H9 (cell line): Measurements from ENCODE around the gene BCO1. TPM values are rescaled to one million over a fixed set of nuclear protein-coding genes. Genes with fewer than 3 reads are reported as not detected.

Source experiments
- DNase-seq: peaks from one replicate; pipeline ENCODE4 v3.0.0-alpha.2; 2017
- H2AFZ ChIP-seq: one replicate; pipeline ENCODE4 v1.6.1; 2013; ENCODE audit warnings: mild to moderate bottlenecking, low read length, control low read depth, moderate library complexity
- H2AK5ac ChIP-seq: 2 replicates; pipeline ENCODE4 v1.6.1; 2013; ENCODE audit warnings: low read length, control low read depth, mixed read lengths; ENCODE audit not compliant: insufficient read length
- H2BK120ac ChIP-seq: one replicate; pipeline ENCODE4 v1.6.1; 2013; ENCODE audit warnings: low read depth, mild to moderate bottlenecking, low read length, control low read depth, inconsistent platforms; ENCODE audit not compliant: poor library complexity, severe bottlenecking
- H2BK12ac ChIP-seq: 2 replicates; pipeline ENCODE4 v1.6.1; 2013; ENCODE audit warnings: low read length, control low read depth, mixed read lengths, low read depth; ENCODE audit not compliant: insufficient read length
- H2BK15ac ChIP-seq: 2 replicates; pipeline ENCODE4 v1.6.1; 2013; ENCODE audit warnings: low read depth, low read length, control low read depth
- H2BK20ac ChIP-seq: one replicate; pipeline ENCODE4 v1.6.1; 2013; ENCODE audit warnings: low read depth, mild to moderate bottlenecking, low read length, control low read depth, inconsistent platforms; ENCODE audit not compliant: poor library complexity, severe bottlenecking
- H2BK5ac ChIP-seq: 2 replicates; pipeline ENCODE4 v1.6.1; 2013; ENCODE audit warnings: low read length, control low read depth, mixed read lengths; ENCODE audit not compliant: insufficient read length
- H3K14ac ChIP-seq: 2 replicates; pipeline ENCODE4 v1.6.1; 2013; ENCODE audit warnings: low read length, control low read depth; ENCODE audit not compliant: insufficient read depth
- H3K18ac ChIP-seq: 2 replicates; pipeline ENCODE4 v1.6.1; 2013; ENCODE audit warnings: low read depth, mild to moderate bottlenecking, mixed read lengths, low read length, control low read depth; ENCODE audit not compliant: insufficient read length
- H3K23ac ChIP-seq: 2 replicates; pipeline ENCODE4 v1.6.1; 2013; ENCODE audit warnings: low read length, control low read depth, mixed read lengths, low read depth; ENCODE audit not compliant: insufficient read length
- H3K23me2 ChIP-seq: 2 replicates; pipeline ENCODE4 v1.6.1; 2013; ENCODE audit warnings: low read depth, mild to moderate bottlenecking, mixed read lengths, low read length, control low read depth; ENCODE audit not compliant: insufficient read length, poor library complexity, severe bottlenecking
- H3K27ac ChIP-seq: 2 replicates; pipeline ENCODE4 v1.5.1; 2013; ENCODE audit warnings: low read length, control low read depth, mixed read lengths, low read depth; ENCODE audit not compliant: insufficient read length
- H3K27me3 ChIP-seq: 2 replicates; pipeline ENCODE4 v1.6.1; 2013; ENCODE audit warnings: low read length, control low read depth, inconsistent platforms; ENCODE audit not compliant: insufficient read depth
- H3K4ac ChIP-seq: 2 replicates; pipeline ENCODE4 v1.6.1; 2013; ENCODE audit warnings: low read depth, mild to moderate bottlenecking, control low read depth, inconsistent platforms, low read length, moderate library complexity
- H3K4me1 ChIP-seq: 2 replicates; pipeline ENCODE4 v1.6.1; 2013; ENCODE audit warnings: low read length, control low read depth, inconsistent platforms; ENCODE audit not compliant: insufficient read depth
- H3K4me2 ChIP-seq: 2 replicates; pipeline ENCODE4 v1.6.1; 2013; ENCODE audit warnings: low read length, control low read depth, mixed read lengths; ENCODE audit not compliant: insufficient read length, insufficient read depth
- H3K56ac ChIP-seq: 2 replicates; pipeline ENCODE4 v1.6.1; 2013; ENCODE audit warnings: low read depth, mild to moderate bottlenecking, mixed read lengths, low read length, control low read depth; ENCODE audit not compliant: insufficient read length
- H3K79me1 ChIP-seq: 2 replicates; pipeline ENCODE4 v1.6.1; 2013; ENCODE audit warnings: low read depth, mild to moderate bottlenecking, moderate library complexity, low read length, control low read depth, inconsistent platforms; ENCODE audit not compliant: insufficient read depth, poor library complexity, severe bottlenecking
- H3K79me2 ChIP-seq: 2 replicates; pipeline ENCODE4 v1.6.1; 2013; ENCODE audit warnings: low read length, control low read depth, inconsistent platforms; ENCODE audit not compliant: insufficient read depth
- H3K9ac ChIP-seq: 2 replicates; pipeline ENCODE4 v1.6.1; 2013; ENCODE audit warnings: low read length, control low read depth, mixed read lengths; ENCODE audit not compliant: insufficient read length; ENCODE audit errors: extremely low read depth
- H3K9me3 ChIP-seq: one replicate; pipeline ENCODE4 v1.6.1; 2013; ENCODE audit warnings: low read depth, low read length, inconsistent platforms; ENCODE audit not compliant: control insufficient read depth
- H3T11ph ChIP-seq: one replicate; pipeline ENCODE4 v1.6.1; 2013; ENCODE audit warnings: mild to moderate bottlenecking, low read length, control low read depth, inconsistent platforms
- H4K20me1 ChIP-seq: one replicate; pipeline ENCODE4 v1.6.1; 2013; ENCODE audit not compliant: control insufficient read depth, insufficient read length, insufficient read depth
- H4K5ac ChIP-seq: 2 replicates; pipeline ENCODE4 v1.6.1; 2013; ENCODE audit warnings: low read depth, mild to moderate bottlenecking, mixed read lengths, low read length, control low read depth; ENCODE audit not compliant: insufficient read length
- H4K8ac ChIP-seq: replicated peaks from 2 replicates; pipeline ENCODE4 v1.6.1; 2013; ENCODE audit warnings: low read length, control low read depth, mixed read lengths, low read depth; ENCODE audit not compliant: insufficient read length
- H4K91ac ChIP-seq: 2 replicates; pipeline ENCODE4 v1.6.1; 2013; ENCODE audit warnings: low read depth, mild to moderate bottlenecking, moderate library complexity, mixed read lengths, low read length, control low read depth; ENCODE audit not compliant: insufficient read length
- H3K27ac Mint-ChIP-seq, 3 experiments: 2 replicates in 2 of 3; 3 replicates in 1 of 3; pipeline ENCODE4 v1.8.0; 2020 to 2021; ENCODE audit warnings: mixed read lengths in 3 of 3, mild to moderate bottlenecking in 1 of 3, moderate library complexity in 1 of 3
- H3K27me3 Mint-ChIP-seq: 2 replicates; pipeline ENCODE4 v1.8.0; 2021; ENCODE audit warnings: low read depth, mild to moderate bottlenecking, moderate library complexity, mixed read lengths
- H3K36me3 Mint-ChIP-seq, 3 experiments: 2 replicates in 2 of 3; 3 replicates in 1 of 3; pipeline ENCODE4 v1.8.0; 2020 to 2021; ENCODE audit warnings: low read depth in 3 of 3, mixed read lengths in 3 of 3; ENCODE audit not compliant: insufficient read depth in 1 of 3
- H3K4me1 Mint-ChIP-seq, 2 experiments: 2 replicates each; pipeline ENCODE4 v1.8.0; 2020; ENCODE audit warnings: mixed read lengths in 2 of 2
- H3K4me3 Mint-ChIP-seq, 2 experiments: 2 replicates in 1 of 2; 3 replicates in 1 of 2; pipeline ENCODE4 v1.8.0; 2020 to 2021; ENCODE audit warnings: mild to moderate bottlenecking in 2 of 2, mixed read lengths in 2 of 2, moderate library complexity in 1 of 2
- H3K9me3 Mint-ChIP-seq, 2 experiments: 2 replicates in 1 of 2; 3 replicates in 1 of 2; pipeline ENCODE4 v1.8.0; 2020; ENCODE audit warnings: mild to moderate bottlenecking in 2 of 2, mixed read lengths in 2 of 2, moderate library complexity in 1 of 2
- CTCF ChIP-seq: fragments of 200-600 bp; sonication (generic); conservative IDR thresholded peaks from 3 replicates; pipeline ENCODE4 v1.8.0; 2021; ENCODE audit warnings: antibody characterized with exemption, mild to moderate bottlenecking
- WGBS: extraction: QIAGEN DNeasy Blood & Tissue Kit; methylation state at CpG from one replicate; pipeline ENCODE4 v1.1.7; 2013; ENCODE audit warnings: missing lambda C conversion rate, low lambda C conversion rate, mixed read lengths; ENCODE audit not compliant: insufficient read length; ENCODE audit errors: extremely low coverage; 5-methylcytosine and 5-hydroxymethylcytosine counted together
- total RNA-seq: library from RNA; stranded (reverse); gene quantifications from 2 replicates; pipeline ENCODE4 v1.2.1, GENCODE V29; 2021

The BCO1 gene
- total RNA-seq, 1 experiment from 2014 or later = not detected

GRCh38 chr16:81242977-81243618 is 4.6 kb downstream of the BCO1 start:
- H3K56ac ChIP-seq = no peak overlapping the region
- no peak overlapping the region for H3T11ph ChIP-seq
- no peak for DNase-seq
- Mint-ChIP-seq H3K27me3 (peaks cover 1% of the 10 kb centered on the region), H3K9me3 (no peaks in the 10 kb centered on the region), H3K36me3 (no peaks in the 10 kb centered on the region), H3K27ac (no peak overlapping the region), H3K4me3 (no peak overlapping the region), H3K4me1 (peaks cover 17 to 31% of the 10 kb centered on the region in 2 experiments)
- no peaks in the 10 kb centered on the region; the same call in 1 of the 2 replicates for H3K4me1 ChIP-seq
- H3K79me2 ChIP-seq = no peaks in the 10 kb centered on the region
- H2BK5ac ChIP-seq = no peak overlapping the region
- H3K4me2 ChIP-seq = no peak overlapping the region
- H3K14ac ChIP-seq = no peak overlapping the region
- H3K4ac ChIP-seq = no peak overlapping the region
- H2BK12ac ChIP-seq = no peak overlapping the region
- H4K5ac ChIP-seq = no peak overlapping the region
- no peak overlapping the region for H3K9ac ChIP-seq
- no peak overlapping the region for H4K91ac ChIP-seq
- no peak overlapping the region for H3K18ac ChIP-seq
- no peak overlapping the region for H2AFZ ChIP-seq
- H3K23me2 ChIP-seq = peaks cover 3% of the 10 kb centered on the region
- H2BK120ac ChIP-seq = no peak overlapping the region
- H4K8ac ChIP-seq = no peak overlapping the region
- no peak overlapping the region for H2AK5ac ChIP-seq
- no peaks in the 10 kb centered on the region for H3K27me3 ChIP-seq
- no peak overlapping the region for H3K27ac ChIP-seq
- H3K9me3 ChIP-seq = no peaks in the 10 kb centered on the region
- H4K20me1 ChIP-seq = no peaks in the 10 kb centered on the region
- TF ChIP-seq CTCF = no peak
- no peak overlapping the region for H3K23ac ChIP-seq
- no peak overlapping the region for H2BK15ac ChIP-seq
- WGBS = no CpG with 5 or more reads among the region's 8 CpGs
- no peak overlapping the region for H2BK20ac ChIP-seq
- H3K79me1 ChIP-seq = no peaks in the 10 kb centered on the region
